PC-3 (cell line): Measurements from ENCODE around the gene ZNF195. TPM values are rescaled to one million over a fixed set of nuclear protein-coding genes. Genes with fewer than 3 reads are reported as not detected.

Experiments used
- ATAC-seq: fragments of 200-7000 bp; cut with Tn5 transposase; 2 replicates; pipeline ENCODE4 v1.9.1; 2020; ENCODE audit warnings: mild to moderate bottlenecking, moderate library complexity
- BruUV-seq: library from RNA; stranded (reverse); fragments of 400-500 nt; replicated peaks from 2 replicates; lab custom pipeline; 2021; lab: Mats Ljungman, UMichigan
- CTCF ChIA-PET: fragments of 300-600 bp; sonication (Branson Sonifier 250); formaldehyde crosslinking; loops from one replicate; lab custom pipeline; 2022; ENCODE audit warnings: antibody characterized with exemption; lab: Charles Lee
- POLR2A ChIA-PET: fragments of 300-600 bp; sonication (Branson Sonifier 250); formaldehyde crosslinking; loops from one replicate; lab custom pipeline; 2022; ENCODE audit warnings: antibody characterized with exemption; ENCODE audit not compliant: unreplicated experiment; lab: Charles Lee
- DNase-seq: peaks from one replicate; pipeline ENCODE4 v3.0.0-alpha.2; 2015
- H2AFZ ChIP-seq: fragments of 300-600 bp; sonication (generic); 2 replicates; pipeline ENCODE4 v1.6.0; 2016; ENCODE audit warnings: antibody characterized with exemption, low read length
- H3F3A ChIP-seq: fragments of 300-600 bp; sonication (generic); one replicate; pipeline ENCODE4 v1.6.0; 2017; ENCODE audit warnings: antibody characterized with exemption, low read length, control low read depth, mild to moderate bottlenecking; ENCODE audit not compliant: unreplicated experiment
- H3K27ac ChIP-seq: fragments of 300-600 bp; sonication (generic); 2 replicates; pipeline ENCODE4 v1.5.1; 2016; ENCODE audit warnings: mild to moderate bottlenecking, low read length
- H3K27me3 ChIP-seq: fragments of 300-600 bp; sonication (generic); 2 replicates; pipeline ENCODE4 v1.6.1; 2016; ENCODE audit warnings: low read length, mixed read lengths
- H3K36me3 ChIP-seq: fragments of 300-600 bp; sonication (generic); 2 replicates; pipeline ENCODE4 v1.6.1; 2016; ENCODE audit warnings: low read depth, mixed run types, low read length, mixed read lengths
- H3K4me1 ChIP-seq: fragments of 300-600 bp; sonication (generic); 2 replicates; pipeline ENCODE4 v1.5.1; 2016; ENCODE audit warnings: low read length; ENCODE audit not compliant: insufficient read depth
- H3K4me2 ChIP-seq: fragments of 300-600 bp; sonication (generic); 2 replicates; pipeline ENCODE4 v1.6.0; 2016; ENCODE audit warnings: low read length
- H3K4me3 ChIP-seq: fragments of 300-600 bp; sonication (generic); 2 replicates; pipeline ENCODE4 v1.5.1; 2016; ENCODE audit warnings: mild to moderate bottlenecking, low read length, mixed read lengths
- H3K79me2 ChIP-seq: fragments of 300-600 bp; sonication (generic); 2 replicates; pipeline ENCODE4 v1.6.1; 2017; ENCODE audit warnings: low read length, mixed read lengths
- H3K9ac ChIP-seq: fragments of 300-600 bp; sonication (generic); 2 replicates; pipeline ENCODE4 v1.6.0; 2016; ENCODE audit warnings: mild to moderate bottlenecking, low read length
- H3K9me2 ChIP-seq: fragments of 300-600 bp; sonication (generic); replicated peaks from 2 replicates; pipeline ENCODE4 v1.6.1; 2016; ENCODE audit warnings: mixed run types, low read length, mixed read lengths
- H3K9me3 ChIP-seq: fragments of 300-600 bp; sonication (generic); 2 replicates; pipeline ENCODE4 v1.6.1; 2016; ENCODE audit warnings: low read length, mixed read lengths
- H4K20me1 ChIP-seq: fragments of 300-600 bp; sonication (generic); 2 replicates; pipeline ENCODE4 v1.6.1; 2016; ENCODE audit warnings: low read length, mixed read lengths
- CTCF ChIP-seq: fragments of 300-600 bp; sonication (generic); conservative IDR thresholded peaks from 2 replicates; pipeline ENCODE4 v1.5.1; 2017; ENCODE audit warnings: antibody characterized with exemption, low read depth, mild to moderate bottlenecking, low read length
- EZH2 ChIP-seq: fragments of 300-600 bp; sonication (generic); IDR thresholded peaks from one replicate; pipeline ENCODE4 v1.6.1; 2017; ENCODE audit warnings: antibody characterized with exemption, mild to moderate bottlenecking, low read length; ENCODE audit not compliant: unreplicated experiment
- EZH2phosphoT487 ChIP-seq: fragments of 300-600 bp; sonication (generic); IDR thresholded peaks from 2 replicates; pipeline ENCODE4 v1.6.1; 2018; ENCODE audit warnings: mild to moderate bottlenecking, antibody characterized with exemption, low read length, borderline replicate concordance
- intact Hi-C: fragments of 100-400 bp; cut with micrococcal nuclease; formaldehyde crosslinking; loops from 2 replicates; pipeline ENCODE4 v1.9.0; 2023
- total RNA-seq: library from RNA; depleted of rRNA; stranded (reverse); fragments of >200 nt; gene quantifications from 2 replicates; pipeline ENCODE4 v1.2.3, GENCODE V29; 2014

The ZNF195 gene
- total RNA-seq, 1 experiment from 2014 or later = 47.9 TPM

GRCh38 chr11:3344327-3345174, 34.4 kb downstream of the ZNF195 start:
- no peaks in the 10 kb centered on the region for H4K20me1 ChIP-seq
- H3K27ac ChIP-seq = no peak overlapping the region
- intact Hi-C loops = loop anchor here (10.0 kb wide), 1 partner anchor 60 kb away; no protein-coding TSS in a partner anchor
- ATAC-seq (no peak), DNase-seq (no peak)
- H3K9me3 ChIP-seq = no peaks in the 10 kb centered on the region
- no peaks in the 10 kb centered on the region for H3K79me2 ChIP-seq
- BruUV-seq = no TSS peak
- no peak overlapping the region for H3K9ac ChIP-seq
- no peaks in the 10 kb centered on the region for H3K9me2 ChIP-seq
- peaks cover 24% of the 10 kb centered on the region for H3K27me3 ChIP-seq
- CTCF ChIA-PET = no interaction called here
- H3K4me1 ChIP-seq = 0 out of 2 replicates have a peak, but pooled peaks cover 6% of the 10 kb centered on the region
- H3F3A ChIP-seq = no peaks in the 10 kb centered on the region
- no peak overlapping the region for H2AFZ ChIP-seq
- no peak overlapping the region for H3K4me3 ChIP-seq
- no peaks in the 10 kb centered on the region; the same call in 1 of the 2 replicates for H3K36me3 ChIP-seq
- no peak for TF ChIP-seq EZH2phosphoT487
- no peak for TF ChIP-seq CTCF
- TF ChIP-seq EZH2 = no peak
- H3K4me2 ChIP-seq = no peak overlapping the region
- POLR2A ChIA-PET = no interaction called here

- H4K20me1 ChIP-seq = no peaks in the 10 kb centered on the region
- BruUV-seq = no TSS peak
- H3K27ac ChIP-seq = no peak overlapping the region
- H2AFZ ChIP-seq = no peak overlapping the region
- no peak for ATAC-seq
- intact Hi-C loops = loop anchor here (10.0 kb wide), 1 partner anchor 62 kb away; no protein-coding TSS in a partner anchor
- no peak overlapping the region for H3K4me2 ChIP-seq
- no peak overlapping the region for H3K4me3 ChIP-seq
- H3K9me3 ChIP-seq = no peaks in the 10 kb centered on the region
- TF ChIP-seq CTCF (no peak), EZH2 (no peak), EZH2phosphoT487 (no peak)
- DNase-seq = no peak
- POLR2A ChIA-PET = no interaction called here
- no peaks in the 10 kb centered on the region for H3F3A ChIP-seq
- H3K9ac ChIP-seq = no peak overlapping the region
- H3K79me2 ChIP-seq = no peaks in the 10 kb centered on the region
- 0 out of 2 replicates have a peak, but pooled peaks cover 6% of the 10 kb centered on the region for H3K4me1 ChIP-seq
- H3K9me2 ChIP-seq = no peaks in the 10 kb centered on the region
- no peaks in the 10 kb centered on the region; the same call in 1 of the 2 replicates for H3K36me3 ChIP-seq
- peaks cover 24% of the 10 kb centered on the region for H3K27me3 ChIP-seq
- CTCF ChIA-PET = interaction anchor here (2.0 kb wide), 1 partner anchor 66 kb away, joined by 18 read pairs; no protein-coding TSS in a partner anchor
These were observed 36.2 kb downstream of the ZNF195 start for GRCh38 chr11:3342709-3343108.
